ENCODE data around the gene SPOCK1.

Gene SPOCK1

GRCh38 chr5:137269274-137269673, 229.9 kb downstream of the SPOCK1 start:
- TF ChIP-seq CTCF (conservative IDR thresholded peaks at IDR 0.05; ENCODE audit: control insufficient read depth, insufficient read depth, low read depth, low read length) = no peak

GRCh38 chr5:137268646-137269045, 230.5 kb downstream of the SPOCK1 start:
- DNase-seq (ENCODE audit: low read depth) = peak; percentile 30
- no peak for TF ChIP-seq CTCF (conservative IDR thresholded peaks at IDR 0.05; ENCODE audit: control insufficient read depth, insufficient read depth, low read depth, low read length)
- no peak overlapping the region for H3K4me3 ChIP-seq (ENCODE audit: control insufficient read depth, low read depth, low read length)

More at GRCh38 chr5:137269274-137269673, 229.9 kb downstream of the SPOCK1 start:
- DNase-seq (ENCODE audit: low read depth) = no peak
- no peak overlapping the region for H3K4me3 ChIP-seq (ENCODE audit: control insufficient read depth, low read depth, low read length)

- H3K4me3 ChIP-seq (ENCODE audit: control insufficient read depth, low read depth, low read length) = no peak overlapping the region
- DNase-seq (ENCODE audit: low read depth) = no peak
- TF ChIP-seq CTCF (conservative IDR thresholded peaks at IDR 0.05; ENCODE audit: control insufficient read depth, insufficient read depth, low read depth, low read length) = no peak
Measured at GRCh38 chr5:137266186-137266585, 232.9 kb downstream of the SPOCK1 start.

GRCh38 chr5:137265457-137265856, 233.7 kb downstream of the SPOCK1 start:
- peak; percentile 47 for DNase-seq (ENCODE audit: low read depth)
- TF ChIP-seq CTCF (conservative IDR thresholded peaks at IDR 0.05; ENCODE audit: control insufficient read depth, insufficient read depth, low read depth, low read length) = no peak
- H3K4me3 ChIP-seq (ENCODE audit: control insufficient read depth, low read depth, low read length) = no peak overlapping the region

GRCh38 chr5:137264573-137264972, 234.6 kb downstream of the SPOCK1 start:
- H3K4me3 ChIP-seq (ENCODE audit: control insufficient read depth, low read depth, low read length) = no peak overlapping the region
- TF ChIP-seq CTCF (conservative IDR thresholded peaks at IDR 0.05; ENCODE audit: control insufficient read depth, insufficient read depth, low read depth, low read length) = no peak
- DNase-seq (ENCODE audit: low read depth) = peak; percentile 94

- TF ChIP-seq CTCF (conservative IDR thresholded peaks at IDR 0.05; ENCODE audit: control insufficient read depth, insufficient read depth, low read depth, low read length) = no peak
- no peak overlapping the region for H3K4me3 ChIP-seq (ENCODE audit: control insufficient read depth, low read depth, low read length)
- peak; percentile 30 for DNase-seq (ENCODE audit: low read depth)
Measured at GRCh38 chr5:137264041-137264440, 235.1 kb downstream of the SPOCK1 start.

GRCh38 chr5:137263371-137264005, 235.6 kb downstream of the SPOCK1 start:
- DNase-seq (ENCODE audit: low read depth) = no peak
- TF ChIP-seq CTCF (conservative IDR thresholded peaks at IDR 0.05; ENCODE audit: control insufficient read depth, insufficient read depth, low read depth, low read length) = no peak
- no peak overlapping the region for H3K4me3 ChIP-seq (ENCODE audit: control insufficient read depth, low read depth, low read length)

Measured in fibroblast of mammary gland (primary cell).